Mesenchymal stem cell (in vitro differentiated cells and primary cell): ENCODE data around the gene PEMT.

Experiments
- DNase-seq: peaks from one replicate; pipeline ENCODE4 v3.0.0-alpha.2; 2013
- H2AFZ ChIP-seq: one replicate; pipeline ENCODE4 v1.6.1; 2013; ENCODE audit warnings: low read depth, mild to moderate bottlenecking, control low read depth, inconsistent platforms, low read length, moderate library complexity
- H2AK5ac ChIP-seq: 2 replicates; pipeline ENCODE4 v1.6.1; 2013; ENCODE audit warnings: low read length, moderate library complexity, mild to moderate bottlenecking, inconsistent platforms; ENCODE audit not compliant: severe bottlenecking
- H2BK120ac ChIP-seq: one replicate; pipeline ENCODE4 v1.6.1; 2013; ENCODE audit warnings: low read depth, mild to moderate bottlenecking, inconsistent platforms, low read length, moderate library complexity
- H2BK12ac ChIP-seq, 2 experiments: one replicate each; pipeline ENCODE4 v1.6.1; 2013; ENCODE audit warnings: inconsistent platforms in 2 of 2, low read length in 2 of 2, mild to moderate bottlenecking in 2 of 2, moderate library complexity in 2 of 2, control low read depth in 1 of 2
- H2BK15ac ChIP-seq: one replicate; pipeline ENCODE4 v1.6.1; 2013; ENCODE audit warnings: mild to moderate bottlenecking, low read depth, inconsistent platforms; ENCODE audit not compliant: poor library complexity, severe bottlenecking
- H2BK5ac ChIP-seq: 2 replicates; pipeline ENCODE4 v1.6.1; 2013; ENCODE audit warnings: low read depth, mild to moderate bottlenecking, low read length, control low read depth, inconsistent platforms; ENCODE audit not compliant: poor library complexity, severe bottlenecking
- H3K14ac ChIP-seq, 2 experiments: one replicate each; pipeline ENCODE4 v1.6.1; 2013; ENCODE audit warnings: inconsistent platforms in 2 of 2, low read length in 2 of 2, control low read depth in 1 of 2, mild to moderate bottlenecking in 1 of 2, moderate library complexity in 1 of 2
- H3K18ac ChIP-seq, 2 experiments: one replicate each; pipeline ENCODE4 v1.6.1; 2013; ENCODE audit warnings: inconsistent platforms in 2 of 2, low read length in 2 of 2, control low read depth in 1 of 2, low read depth in 1 of 2, mild to moderate bottlenecking in 1 of 2
- H3K23ac ChIP-seq, 2 experiments: one replicate each; pipeline ENCODE4 v1.6.1; 2013; ENCODE audit warnings: inconsistent platforms in 2 of 2, low read length in 2 of 2, mild to moderate bottlenecking in 2 of 2, moderate library complexity in 2 of 2, control low read depth in 1 of 2
- H3K27ac ChIP-seq: 2 replicates; pipeline ENCODE4 v1.5.1; 2013; ENCODE audit warnings: mild to moderate bottlenecking, moderate library complexity, low read length, control low read depth, inconsistent platforms; ENCODE audit not compliant: poor library complexity, severe bottlenecking
- H3K27me3 ChIP-seq, 2 experiments: 2 replicates each; pipeline versions ENCODE4 v1.6.1 to v1.7.0; 2013; ENCODE audit warnings: low read length in 2 of 2, mild to moderate bottlenecking in 2 of 2, moderate library complexity in 2 of 2, control low read depth in 1 of 2, inconsistent platforms in 1 of 2; ENCODE audit not compliant: control insufficient read depth in 1 of 2, insufficient read depth in 1 of 2
- H3K36me3 ChIP-seq, 2 experiments: 2 replicates each; pipeline versions ENCODE4 v1.6.1 to v1.7.0; 2013; ENCODE audit warnings: low read length in 2 of 2, control low read depth in 1 of 2, inconsistent platforms in 1 of 2, low read depth in 1 of 2, mild to moderate bottlenecking in 1 of 2; ENCODE audit not compliant: insufficient read depth in 2 of 2, control insufficient read depth in 1 of 2
- H3K4ac ChIP-seq, 2 experiments: one replicate each; pipeline ENCODE4 v1.6.1; 2013; ENCODE audit warnings: inconsistent platforms in 2 of 2, low read length in 2 of 2, mild to moderate bottlenecking in 2 of 2, moderate library complexity in 2 of 2, control low read depth in 1 of 2, low read depth in 1 of 2
- H3K4me1 ChIP-seq: 2 replicates; pipeline ENCODE4 v1.6.1; 2013; ENCODE audit warnings: low read depth, low read length, control low read depth; ENCODE audit not compliant: control insufficient read depth, insufficient read depth
- H3K4me2 ChIP-seq: 2 replicates; pipeline ENCODE4 v1.6.1; 2013; ENCODE audit warnings: low read length, mild to moderate bottlenecking, inconsistent platforms; ENCODE audit not compliant: poor library complexity, severe bottlenecking
- H3K4me3 ChIP-seq, 2 experiments: 2 replicates each; pipeline versions ENCODE4 v1.5.1 to v1.7.0; 2013; ENCODE audit warnings: low read length in 2 of 2, mild to moderate bottlenecking in 2 of 2, control low read depth in 1 of 2, low read depth in 1 of 2; ENCODE audit not compliant: insufficient read depth in 1 of 2
- H3K79me1 ChIP-seq: replicated peaks from 2 replicates; pipeline ENCODE4 v1.6.1; 2013; ENCODE audit warnings: mild to moderate bottlenecking, control low read depth, low read length, inconsistent platforms; ENCODE audit not compliant: poor library complexity, severe bottlenecking
- H3K9ac ChIP-seq: 2 replicates; pipeline ENCODE4 v1.7.0; 2013; ENCODE audit warnings: mild to moderate bottlenecking, low read length, moderate library complexity
- H3K9me3 ChIP-seq: 2 replicates; pipeline ENCODE4 v1.7.0; 2013; ENCODE audit warnings: mild to moderate bottlenecking, low read length; ENCODE audit not compliant: control insufficient read depth
- H4K8ac ChIP-seq: one replicate; pipeline ENCODE4 v1.6.1; 2013; ENCODE audit warnings: inconsistent platforms, mild to moderate bottlenecking, low read length, moderate library complexity
- H4K91ac ChIP-seq: one replicate; pipeline ENCODE4 v1.6.1; 2013; ENCODE audit warnings: mild to moderate bottlenecking, low read length, inconsistent platforms
- WGBS: methylation state at CpG from one replicate; pipeline ENCODE4 v1.1.7; 2013; ENCODE audit warnings: mixed read lengths; 5-methylcytosine and 5-hydroxymethylcytosine counted together

Gene PEMT

GRCh38 chr17:17527534-17527933 lies 64.0 kb downstream of the PEMT start:
- no peak overlapping the region for H2BK120ac ChIP-seq
- 96% methylated on average over 8 of the region's 11 CpGs for WGBS

GRCh38 chr17:17526369-17526768 lies 65.1 kb downstream of the PEMT start:
- Histone ChIP-seq H3K27ac (no peak overlapping the region), H3K9me3 (no peaks in the 10 kb centered on the region), H3K4me3 (no peak overlapping the region), H2BK15ac (no peak overlapping the region), H2BK120ac (no peak overlapping the region), H4K8ac (no peak overlapping the region), H3K9ac (no peak overlapping the region), H3K4ac (no peak overlapping the region), H3K4me1 (peaks cover 10% of the 10 kb centered on the region), H3K27me3 (no peaks in the 10 kb centered on the region), H3K4me2 (no peak overlapping the region), H2BK5ac (no peak overlapping the region), H3K14ac (no peak overlapping the region), H2AFZ (no peak overlapping the region), H4K91ac (no peak overlapping the region), H3K36me3 (no peaks in the 10 kb centered on the region), H2AK5ac (no peak overlapping the region), H2BK12ac (no peak overlapping the region), H3K18ac (no peak overlapping the region), H3K79me1 (peaks cover 2% of the 10 kb centered on the region), H3K23ac (no peak overlapping the region)
- WGBS, result 89% methylated on average over 14 of the region's 14 CpGs
- DNase-seq, result no peak

More at GRCh38 chr17:17527534-17527933, 64.0 kb downstream of the PEMT start:
- no peak overlapping the region for H3K27ac ChIP-seq
- no peak overlapping the region for H3K18ac ChIP-seq
- no peak overlapping the region for H2AFZ ChIP-seq
- DNase-seq, result no peak
- peaks cover 8% of the 10 kb centered on the region for H3K4me1 ChIP-seq
- H4K91ac ChIP-seq, result no peak overlapping the region
- H2BK15ac ChIP-seq, result no peak overlapping the region
- H3K79me1 ChIP-seq, result peaks cover 2% of the 10 kb centered on the region
- H3K14ac ChIP-seq, result no peak overlapping the region
- H4K8ac ChIP-seq, result no peak overlapping the region
- H2BK12ac ChIP-seq, result no peak overlapping the region
- H3K27me3 ChIP-seq, result no peaks in the 10 kb centered on the region
- no peak overlapping the region for H3K23ac ChIP-seq
- H3K9me3 ChIP-seq, result no peaks in the 10 kb centered on the region
- no peak overlapping the region for H3K9ac ChIP-seq
- H3K4me3 ChIP-seq, result no peak overlapping the region
- no peaks in the 10 kb centered on the region for H3K36me3 ChIP-seq
- no peak overlapping the region for H3K4me2 ChIP-seq
- H2AK5ac ChIP-seq, result no peak overlapping the region
- no peak overlapping the region for H2BK5ac ChIP-seq
- no peak overlapping the region for H3K4ac ChIP-seq

- peaks cover 10% of the 10 kb centered on the region for H3K4me1 ChIP-seq
- H3K4ac ChIP-seq, result no peak overlapping the region
- DNase-seq, result no peak
- H2AK5ac ChIP-seq, result no peak overlapping the region
- H3K79me1 ChIP-seq, result peaks cover 2% of the 10 kb centered on the region
- H3K36me3 ChIP-seq, result peaks cover 0 to 3% of the 10 kb centered on the region in 2 experiments
- H3K27ac ChIP-seq, result no peak overlapping the region
- H2BK12ac ChIP-seq, result no peak overlapping the region
- no peak overlapping the region for H2BK15ac ChIP-seq
- H3K4me2 ChIP-seq, result no peak overlapping the region
- H3K9me3 ChIP-seq, result no peaks in the 10 kb centered on the region
- no peak overlapping the region for H4K91ac ChIP-seq
- no peak overlapping the region for H2BK5ac ChIP-seq
- WGBS, result 97% methylated on average over 5 of the region's 6 CpGs
- H2BK120ac ChIP-seq, result no peak overlapping the region
- H2AFZ ChIP-seq, result no peak overlapping the region
- no peak overlapping the region for H3K23ac ChIP-seq
- no peak overlapping the region for H3K14ac ChIP-seq
- no peak overlapping the region for H4K8ac ChIP-seq
- no peak overlapping the region for H3K18ac ChIP-seq
- H3K9ac ChIP-seq, result no peak overlapping the region
- no peak overlapping the region for H3K4me3 ChIP-seq
- no peaks in the 10 kb centered on the region for H3K27me3 ChIP-seq
These were observed 65.6 kb downstream of the PEMT start for GRCh38 chr17:17525956-17526355.

GRCh38 chr17:17525311-17525710 lies 66.2 kb downstream of the PEMT start:
- H3K4me3 ChIP-seq, result no peak overlapping the region
- no peak overlapping the region for H3K4me2 ChIP-seq
- H2BK120ac ChIP-seq, result no peak overlapping the region
- no peak overlapping the region for H2BK15ac ChIP-seq
- H4K91ac ChIP-seq, result no peak overlapping the region
- no peak overlapping the region for H3K23ac ChIP-seq
- H3K36me3 ChIP-seq, result peaks cover 3 to 10% of the 10 kb centered on the region in 2 experiments
- 94% methylated on average over 15 of the region's 15 CpGs for WGBS
- H3K18ac ChIP-seq, result no peak overlapping the region
- H3K27me3 ChIP-seq, result no peaks in the 10 kb centered on the region
- H3K27ac ChIP-seq, result no peak overlapping the region
- H3K4ac ChIP-seq, result no peak overlapping the region
- no peak overlapping the region for H2AK5ac ChIP-seq
- H4K8ac ChIP-seq, result no peak overlapping the region
- no peak overlapping the region for H2AFZ ChIP-seq
- no peak overlapping the region for H3K14ac ChIP-seq
- H3K4me1 ChIP-seq, result peaks cover 10% of the 10 kb centered on the region
- no peak overlapping the region for H2BK12ac ChIP-seq
- no peak overlapping the region for H2BK5ac ChIP-seq
- no peaks in the 10 kb centered on the region for H3K9me3 ChIP-seq
- no peak overlapping the region for H3K9ac ChIP-seq
- no peak for DNase-seq
- H3K79me1 ChIP-seq, result peaks cover 2% of the 10 kb centered on the region
